Neural progenitor cell (in vitro differentiated cells): ENCODE results near the gene SLC6A17.
A peak's percentile ranks its signal among the peaks of the same experiment; 100 is the strongest.

Experiments used
- EZH2 ChIP-seq: fragments of 200-600 bp; sonication (generic); IDR thresholded peaks from 2 replicates; pipeline ENCODE4 v1.6.1; 2017; ENCODE audit warnings: antibody characterized with exemption, mild to moderate bottlenecking, moderate library complexity
- EZH2phosphoT487 ChIP-seq: fragments of 200-600 bp; sonication (generic); IDR thresholded peaks from 2 replicates; pipeline ENCODE4 v1.6.1; 2017; ENCODE audit warnings: antibody characterized with exemption
- TF ChIP-seq, protein P1 (sequence below): fragments of 200-600 bp; sonication (generic); IDR thresholded peaks from 2 replicates; pipeline ENCODE4 v1.5.1; 2017; ENCODE audit warnings: antibody characterized with exemption, mild to moderate bottlenecking

GRCh38 chr1:110130113-110130591 lies 20.1 kb upstream of the SLC6A17 start:
- TF ChIP-seq, protein P1, sequence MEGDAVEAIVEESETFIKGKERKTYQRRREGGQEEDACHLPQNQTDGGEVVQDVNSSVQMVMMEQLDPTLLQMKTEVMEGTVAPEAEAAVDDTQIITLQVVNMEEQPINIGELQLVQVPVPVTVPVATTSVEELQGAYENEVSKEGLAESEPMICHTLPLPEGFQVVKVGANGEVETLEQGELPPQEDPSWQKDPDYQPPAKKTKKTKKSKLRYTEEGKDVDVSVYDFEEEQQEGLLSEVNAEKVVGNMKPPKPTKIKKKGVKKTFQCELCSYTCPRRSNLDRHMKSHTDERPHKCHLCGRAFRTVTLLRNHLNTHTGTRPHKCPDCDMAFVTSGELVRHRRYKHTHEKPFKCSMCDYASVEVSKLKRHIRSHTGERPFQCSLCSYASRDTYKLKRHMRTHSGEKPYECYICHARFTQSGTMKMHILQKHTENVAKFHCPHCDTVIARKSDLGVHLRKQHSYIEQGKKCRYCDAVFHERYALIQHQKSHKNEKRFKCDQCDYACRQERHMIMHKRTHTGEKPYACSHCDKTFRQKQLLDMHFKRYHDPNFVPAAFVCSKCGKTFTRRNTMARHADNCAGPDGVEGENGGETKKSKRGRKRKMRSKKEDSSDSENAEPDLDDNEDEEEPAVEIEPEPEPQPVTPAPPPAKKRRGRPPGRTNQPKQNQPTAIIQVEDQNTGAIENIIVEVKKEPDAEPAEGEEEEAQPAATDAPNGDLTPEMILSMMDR, result peak; percentile 42
- TF ChIP-seq EZH2 (no peak), EZH2phosphoT487 (no peak)
